HCT116 (cell line): ENCODE results near the gene LYRM9. TPM values are rescaled to one million over a fixed set of nuclear protein-coding genes. Genes with fewer than 3 reads are reported as not detected.
"Not testable (repeated sequence)": the region's sequence is repeated elsewhere in the genome, so short reads cannot be mapped to it uniquely, and the experiment has no call there.

Experiments used
- ATAC-seq: fragments of 200-7000 bp; cut with Tn5 transposase; 2 replicates; pipeline ENCODE4 v1.9.1; 2020; ENCODE audit warnings: mild to moderate bottlenecking, moderate library complexity
- BruUV-seq: library from RNA; stranded (reverse); fragments of 400-500 nt; replicated peaks from 2 replicates; lab custom pipeline; 2021; lab: Mats Ljungman, UMichigan
- CTCF ChIA-PET: fragments of 300-600 bp; sonication (Branson Sonifier 250); formaldehyde crosslinking; loops from one replicate; lab custom pipeline; 2021; ENCODE audit warnings: antibody characterized with exemption; lab: Charles Lee
- POLR2A ChIA-PET: fragments of 300-600, 350-600 bp; sonication (Branson Sonifier 250); formaldehyde crosslinking; loops from one replicate; lab custom pipeline; 2021; ENCODE audit warnings: antibody characterized with exemption; lab: Charles Lee
- RAD21 ChIA-PET, 2 experiments: fragments of 300-600 bp; sonication (Branson Sonifier 250); formaldehyde crosslinking; loops; one replicate each; lab custom pipeline; 2023; ENCODE audit warnings: low total read pairs in 2 of 2; ENCODE audit not compliant: uncharacterized antibody in 2 of 2, unreplicated experiment in 2 of 2, low non-redundant PET in 1 of 2; lab: Charles Lee
- DNase-seq: peaks from one replicate; pipeline ENCODE4 v3.0.0-alpha.2; 2010; ENCODE audit warnings: low read depth, low spot score
- H2AFZ ChIP-seq: fragments of 200-600 bp; shearing (Covaris generic), sonication (generic); 2 replicates; pipeline ENCODE4 v1.6.1; 2017; ENCODE audit warnings: low read depth, mixed run types, mixed read lengths, antibody characterized with exemption, low read length; ENCODE audit not compliant: poor library complexity, severe bottlenecking
- H3K27ac ChIP-seq: 2 replicates; pipeline ENCODE4 v1.5.1; 2012; ENCODE audit warnings: low read depth, low read length
- H3K27me3 ChIP-seq: fragments of 200-600 bp; sonication (generic); 2 replicates; pipeline ENCODE4 v1.6.1; 2016; ENCODE audit warnings: mixed run types, low read length, mixed read lengths; ENCODE audit not compliant: insufficient read depth
- H3K36me3 ChIP-seq, 2 experiments: fragments of 200-500 bp in 1 of 2; fragments of 200-600 bp in 1 of 2; sonication (Bioruptor generic) in 1 of 2; sonication (generic) in 1 of 2; 2 replicates each; pipeline versions ENCODE4 v1.5.1 to v1.6.1; 2014 to 2016; ENCODE audit warnings: low read length in 2 of 2, inconsistent platforms in 1 of 2, mixed read lengths in 1 of 2, mixed run types in 1 of 2; ENCODE audit not compliant: insufficient read depth in 2 of 2, control insufficient read depth in 1 of 2
- H3K4me1 ChIP-seq, 2 experiments: fragments of 200-600 bp in 1 of 2; sonication (generic) in 1 of 2; 2 replicates each; pipeline versions ENCODE4 v1.5.1 to v1.6.1; 2012 to 2017; ENCODE audit warnings: low read length in 2 of 2, inconsistent platforms in 1 of 2, mild to moderate bottlenecking in 1 of 2, mixed read lengths in 1 of 2, mixed run types in 1 of 2, moderate library complexity in 1 of 2; ENCODE audit not compliant: insufficient read depth in 2 of 2, control insufficient read depth in 1 of 2
- H3K4me2 ChIP-seq: fragments of 200-600 bp; sonication (generic); 2 replicates; pipeline ENCODE4 v1.6.1; 2017; ENCODE audit warnings: mixed run types, low read length, mixed read lengths
- H3K4me3 ChIP-seq, 2 experiments: fragments of 200-600 bp in 1 of 2; sonication (generic) in 1 of 2; replicated peaks in 1 of 2; 2 replicates each; pipeline ENCODE4 v1.5.1; 2011 to 2016; ENCODE audit warnings: low read length in 2 of 2, control low read depth in 1 of 2, low read depth in 1 of 2, mild to moderate bottlenecking in 1 of 2, mixed read lengths in 1 of 2, mixed run types in 1 of 2
- H3K79me2 ChIP-seq: fragments of 200-600 bp; sonication (generic); 2 replicates; pipeline ENCODE4 v1.6.1; 2017; ENCODE audit warnings: mild to moderate bottlenecking, mixed run types, low read length, moderate library complexity, mixed read lengths; ENCODE audit not compliant: insufficient read depth
- H3K9ac ChIP-seq: fragments of 200-600 bp; sonication (generic); 2 replicates; pipeline ENCODE4 v1.6.1; 2016; ENCODE audit warnings: low read length, mixed read lengths
- H3K9me2 ChIP-seq: fragments of 200-600 bp; sonication (generic), shearing (Covaris generic); 2 replicates; pipeline ENCODE4 v1.6.1; 2017; ENCODE audit warnings: mixed run types, mild to moderate bottlenecking, moderate library complexity; ENCODE audit not compliant: insufficient read depth
- H3K9me3 ChIP-seq, 2 experiments: fragments of 200-500 bp in 1 of 2; fragments of 200-600 bp in 1 of 2; sonication (Bioruptor generic) in 1 of 2; sonication (generic) in 1 of 2; 2 replicates each; pipeline ENCODE4 v1.6.1; 2014 to 2017; ENCODE audit warnings: low read length in 2 of 2, mixed read lengths in 2 of 2, inconsistent platforms in 1 of 2, low read depth in 1 of 2, mild to moderate bottlenecking in 1 of 2, mixed run types in 1 of 2, moderate library complexity in 1 of 2; ENCODE audit not compliant: control insufficient read depth in 1 of 2, insufficient read depth in 1 of 2
- H4K20me1 ChIP-seq: fragments of 200-600 bp; sonication (generic), shearing (Covaris generic); 2 replicates; pipeline ENCODE4 v1.6.1; 2017; ENCODE audit warnings: mixed run types, mild to moderate bottlenecking, moderate library complexity; ENCODE audit not compliant: insufficient read depth
- CBX3 ChIP-seq: IDR thresholded peaks from 2 replicates; pipeline ENCODE4 v1.6.1; 2012; ENCODE audit warnings: low read depth
- ELF1 ChIP-seq: IDR thresholded peaks from 2 replicates; pipeline ENCODE4 v1.6.1; 2012; ENCODE audit warnings: low read depth, borderline replicate concordance
- EZH2 ChIP-seq: fragments of 200-600 bp; sonication (generic); IDR thresholded peaks from 2 replicates; pipeline ENCODE4 v1.6.1; 2017; ENCODE audit warnings: antibody characterized with exemption, mixed run types
- EZH2phosphoT487 ChIP-seq: fragments of 200-600 bp; IDR thresholded peaks from 2 replicates; pipeline ENCODE4 v1.6.1; 2018; ENCODE audit warnings: antibody characterized with exemption, borderline replicate concordance
- JUND ChIP-seq: IDR thresholded peaks from 2 replicates; pipeline ENCODE4 v1.6.1; 2012
- POLR2A ChIP-seq: IDR thresholded peaks from 2 replicates; pipeline ENCODE4 v1.7.0; 2011; ENCODE audit warnings: borderline replicate concordance; ENCODE audit not compliant: insufficient read depth, insufficient read length; ENCODE audit errors: extremely low read depth
- POLR2AphosphoS5 ChIP-seq: IDR thresholded peaks from 2 replicates; pipeline ENCODE4 v1.6.1; 2011; ENCODE audit warnings: mild to moderate bottlenecking, low read depth, low read length, moderate library complexity
- RAD21 ChIP-seq: IDR thresholded peaks from 2 replicates; pipeline ENCODE4 v1.6.1; 2012; ENCODE audit warnings: low read depth, mild to moderate bottlenecking
- SIN3A ChIP-seq: IDR thresholded peaks from 2 replicates; pipeline ENCODE4 v1.6.1; 2012; ENCODE audit warnings: low read depth
- TCF7L2 ChIP-seq: IDR thresholded peaks from 2 replicates; pipeline ENCODE4 v1.7.0; 2011; ENCODE audit warnings: borderline replicate concordance, inconsistent platforms; ENCODE audit not compliant: insufficient read depth, insufficient read length; ENCODE audit errors: extremely low read depth
- YY1 ChIP-seq: IDR thresholded peaks from 2 replicates; pipeline ENCODE4 v1.6.1; 2011; ENCODE audit warnings: low read length, low read depth, moderate library complexity, mild to moderate bottlenecking; ENCODE audit not compliant: insufficient replicate concordance; ENCODE audit errors: extremely low read depth
- ZNF274 ChIP-seq: fragments of 200-500 bp; sonication (Bioruptor generic); IDR thresholded peaks from 2 replicates; pipeline ENCODE4 v1.6.1; 2014; ENCODE audit warnings: mild to moderate bottlenecking, low read depth, low read length, inconsistent platforms
- intact Hi-C: fragments of 100-400 bp; cut with micrococcal nuclease; formaldehyde crosslinking; loops from 2 replicates; pipeline ENCODE4 v1.10.0; 2022
- total RNA-seq: library from RNA; stranded (reverse); gene quantifications from one replicate; pipeline ENCODE4 v1.2.1, GENCODE V29; 2021; ENCODE audit not compliant: unreplicated experiment
- TF ChIP-seq, protein P1 (sequence below): IDR thresholded peaks from 2 replicates; pipeline ENCODE4 v1.6.1; 2012; ENCODE audit warnings: low read depth
- TF ChIP-seq, protein P2 (sequence below), 3 experiments: fragments of 200-600 bp in 1 of 3; sonication (generic) in 1 of 3; IDR thresholded peaks in 2 of 3; conservative IDR thresholded peaks in 1 of 3; 2 replicates each; pipeline ENCODE4 v1.5.1; 2012 to 2017; ENCODE audit warnings: low read depth in 2 of 3, low read length in 2 of 3, antibody characterized with exemption in 1 of 3, borderline replicate concordance in 1 of 3, control low read depth in 1 of 3, mild to moderate bottlenecking in 1 of 3, mixed read lengths in 1 of 3, mixed run types in 1 of 3, moderate library complexity in 1 of 3; ENCODE audit not compliant: insufficient read depth in 1 of 3

LYRM9 gene
- total RNA-seq, 1 experiment from 2014 or later = 4.8 TPM

DNA sequence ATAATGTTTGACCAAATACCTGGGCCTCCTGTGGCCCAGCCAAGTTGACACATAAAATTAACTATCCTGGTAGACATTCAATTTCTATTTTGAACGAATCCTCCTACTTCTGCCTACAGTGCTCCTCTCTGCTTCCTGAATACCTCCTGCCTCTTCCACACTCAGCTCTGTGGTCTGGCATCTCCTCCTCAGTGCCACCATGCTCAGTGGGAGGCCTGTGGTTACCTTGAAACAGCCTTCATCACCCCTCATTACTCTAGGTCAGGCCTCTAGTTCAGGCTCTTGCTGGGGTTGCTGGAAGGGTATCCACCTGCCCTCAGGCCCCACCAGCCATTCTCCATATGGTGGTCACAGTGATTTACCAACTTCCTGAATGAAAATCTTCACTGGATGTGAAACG is 5.1 kb downstream of the LYRM9 start:
- Histone ChIP-seq H3K9me3 (no peaks in the 10 kb centered on the region), H3K9me2 (no peaks in the 10 kb centered on the region), H3K9ac (no peak overlapping the region), H3K4me2 (no peak overlapping the region), H4K20me1 (no peaks in the 10 kb centered on the region), H3K79me2 (no peaks in the 10 kb centered on the region), H3K27me3 (no peaks in the 10 kb centered on the region), H2AFZ (no peak overlapping the region), H3K27ac (no peak overlapping the region), H3K4me3 (no peak overlapping the region), H3K36me3 (no peaks in the 10 kb centered on the region), H3K4me1 (peaks cover 23 to 24% of the 10 kb centered on the region in 2 experiments; a peak in 3 of 4 replicates)
- CTCF ChIA-PET = interaction anchor here (2.3 kb wide), 1 partner anchor 8 kb away, joined by 9 read pairs; no protein-coding TSS in a partner anchor
- POLR2A ChIA-PET = interaction anchor here (1.1 kb wide), 1 partner anchor 8 kb away, joined by 4 read pairs; no protein-coding TSS in a partner anchor
- TF ChIP-seq JUND (no peak), EZH2 (no peak), POLR2A (no peak), POLR2AphosphoS5 (no peak), CBX3 (no peak), RAD21 (no peak), ELF1 (no peak), TCF7L2 (no peak), ZNF274 (no peak), SIN3A (no peak), YY1 (no peak), EZH2phosphoT487 (no peak)
- TF ChIP-seq, protein P1, sequence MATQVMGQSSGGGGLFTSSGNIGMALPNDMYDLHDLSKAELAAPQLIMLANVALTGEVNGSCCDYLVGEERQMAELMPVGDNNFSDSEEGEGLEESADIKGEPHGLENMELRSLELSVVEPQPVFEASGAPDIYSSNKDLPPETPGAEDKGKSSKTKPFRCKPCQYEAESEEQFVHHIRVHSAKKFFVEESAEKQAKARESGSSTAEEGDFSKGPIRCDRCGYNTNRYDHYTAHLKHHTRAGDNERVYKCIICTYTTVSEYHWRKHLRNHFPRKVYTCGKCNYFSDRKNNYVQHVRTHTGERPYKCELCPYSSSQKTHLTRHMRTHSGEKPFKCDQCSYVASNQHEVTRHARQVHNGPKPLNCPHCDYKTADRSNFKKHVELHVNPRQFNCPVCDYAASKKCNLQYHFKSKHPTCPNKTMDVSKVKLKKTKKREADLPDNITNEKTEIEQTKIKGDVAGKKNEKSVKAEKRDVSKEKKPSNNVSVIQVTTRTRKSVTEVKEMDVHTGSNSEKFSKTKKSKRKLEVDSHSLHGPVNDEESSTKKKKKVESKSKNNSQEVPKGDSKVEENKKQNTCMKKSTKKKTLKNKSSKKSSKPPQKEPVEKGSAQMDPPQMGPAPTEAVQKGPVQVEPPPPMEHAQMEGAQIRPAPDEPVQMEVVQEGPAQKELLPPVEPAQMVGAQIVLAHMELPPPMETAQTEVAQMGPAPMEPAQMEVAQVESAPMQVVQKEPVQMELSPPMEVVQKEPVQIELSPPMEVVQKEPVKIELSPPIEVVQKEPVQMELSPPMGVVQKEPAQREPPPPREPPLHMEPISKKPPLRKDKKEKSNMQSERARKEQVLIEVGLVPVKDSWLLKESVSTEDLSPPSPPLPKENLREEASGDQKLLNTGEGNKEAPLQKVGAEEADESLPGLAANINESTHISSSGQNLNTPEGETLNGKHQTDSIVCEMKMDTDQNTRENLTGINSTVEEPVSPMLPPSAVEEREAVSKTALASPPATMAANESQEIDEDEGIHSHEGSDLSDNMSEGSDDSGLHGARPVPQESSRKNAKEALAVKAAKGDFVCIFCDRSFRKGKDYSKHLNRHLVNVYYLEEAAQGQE = no peak
- TF ChIP-seq, protein P2, sequence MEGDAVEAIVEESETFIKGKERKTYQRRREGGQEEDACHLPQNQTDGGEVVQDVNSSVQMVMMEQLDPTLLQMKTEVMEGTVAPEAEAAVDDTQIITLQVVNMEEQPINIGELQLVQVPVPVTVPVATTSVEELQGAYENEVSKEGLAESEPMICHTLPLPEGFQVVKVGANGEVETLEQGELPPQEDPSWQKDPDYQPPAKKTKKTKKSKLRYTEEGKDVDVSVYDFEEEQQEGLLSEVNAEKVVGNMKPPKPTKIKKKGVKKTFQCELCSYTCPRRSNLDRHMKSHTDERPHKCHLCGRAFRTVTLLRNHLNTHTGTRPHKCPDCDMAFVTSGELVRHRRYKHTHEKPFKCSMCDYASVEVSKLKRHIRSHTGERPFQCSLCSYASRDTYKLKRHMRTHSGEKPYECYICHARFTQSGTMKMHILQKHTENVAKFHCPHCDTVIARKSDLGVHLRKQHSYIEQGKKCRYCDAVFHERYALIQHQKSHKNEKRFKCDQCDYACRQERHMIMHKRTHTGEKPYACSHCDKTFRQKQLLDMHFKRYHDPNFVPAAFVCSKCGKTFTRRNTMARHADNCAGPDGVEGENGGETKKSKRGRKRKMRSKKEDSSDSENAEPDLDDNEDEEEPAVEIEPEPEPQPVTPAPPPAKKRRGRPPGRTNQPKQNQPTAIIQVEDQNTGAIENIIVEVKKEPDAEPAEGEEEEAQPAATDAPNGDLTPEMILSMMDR (IDR thresholded peaks at IDR 0.05 in 2 of 3, conservative IDR thresholded peaks at IDR 0.05 in 1 of 3; ENCODE audit: borderline replicate concordance in 1 of 3, insufficient read depth in 1 of 3, low read depth in 2 of 3, low read length in 2 of 3) = no peak
- ATAC-seq (no peak), DNase-seq (no peak)
- no TSS peak for BruUV-seq
- RAD21 ChIA-PET = no interaction called here
- intact Hi-C loops = no loop called here

DNA sequence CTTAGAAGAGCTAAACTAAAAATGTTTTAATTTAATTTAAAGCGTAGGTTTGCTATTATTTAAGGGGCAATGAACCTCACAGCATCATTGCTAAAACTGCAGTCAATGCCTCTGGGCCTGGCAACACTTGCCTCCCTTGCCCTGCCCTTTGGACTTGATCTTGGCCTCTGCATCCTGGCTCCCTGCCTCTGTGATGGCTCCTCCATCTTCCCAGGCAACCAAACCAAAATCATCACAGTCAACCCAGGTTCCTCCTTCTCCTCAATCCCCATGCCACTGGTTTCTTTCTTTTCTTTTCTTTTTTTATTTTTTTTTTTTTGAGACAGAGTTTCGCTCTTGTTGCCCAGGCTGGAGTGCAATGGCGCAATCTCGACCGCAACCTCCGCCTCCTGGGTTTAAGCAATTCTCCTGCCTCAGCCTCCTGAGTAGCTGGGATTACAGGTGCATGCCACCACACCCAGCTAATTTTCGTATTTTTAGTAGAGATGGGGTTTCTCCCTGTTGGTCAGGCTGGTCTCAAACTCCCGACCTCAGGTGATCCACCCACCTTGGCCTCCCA is 6.7 kb downstream of the LYRM9 start:
- intact Hi-C loops, RAD21 ChIA-PET, H3K4me3 ChIP-seq, H2AFZ ChIP-seq, ATAC-seq, H3K9ac ChIP-seq, H3K79me2 ChIP-seq, DNase-seq, H3K36me3 ChIP-seq, H4K20me1 ChIP-seq, H3K9me3 ChIP-seq, POLR2A ChIA-PET, H3K9me2 ChIP-seq, H3K27ac ChIP-seq, BruUV-seq, H3K4me2 ChIP-seq, H3K27me3 ChIP-seq: not testable (repeated sequence)
- CTCF ChIA-PET = interaction anchor here (1.6 kb wide), 1 partner anchor 81 kb away, joined by 3 read pairs; no protein-coding TSS in a partner anchor
- H3K4me1 ChIP-seq = peaks cover 17 to 19% of the 10 kb centered on the region in 2 experiments; a peak in 3 of 4 replicates
